Adipose tissue (tissue), 3 donors: Measurements from ENCODE around the gene NT5C3A. TPM values are rescaled to one million over a fixed set of nuclear protein-coding genes. Genes with fewer than 3 reads are reported as not detected.

Experiments
- polyA plus RNA-seq, 3 donors: library from polyadenylated mRNA; stranded (reverse); fragments of 200-250 nt; gene quantifications; one replicate each; pipeline ENCODE4 v1.2.3, GENCODE V29; 2013
- donor health status: healthy with polysubstance abuse.
- donor health status: Bipolar disorder and iron deficiency.
- donor health status: healthy.

The NT5C3A gene
- polyA plus RNA-seq, 3 donors = 13.6 to 28.3 (median 14.3) TPM

Other genes with a start within 250 kb of the NT5C3A start
- 10 to 100 TPM in 2 of 3 donors, 1 to 10 TPM in 1; 6.8 to 26.9 (median 24.4) TPM for gene KBTBD2, start 171.0 kb downstream of the NT5C3A start, polyA plus RNA-seq
- gene FKBP9, start 105.3 kb downstream of the NT5C3A start, polyA plus RNA-seq = 10 to 100 TPM; 21.1 to 75.1 (median 46.7) TPM
- 10 to 100 TPM in 1 of 3 donors, 1 to 10 TPM in 2; 8.8 to 12.0 (median 8.8) TPM for gene RP9, start 46.6 kb upstream of the NT5C3A start, polyA plus RNA-seq
- gene BBS9, start 66.8 kb upstream of the NT5C3A start, polyA plus RNA-seq = 10 to 100 TPM in 1 of 3 donors, 1 to 10 TPM in 2; 2.7 to 10.6 (median 4.8) TPM